Fibroblast of skin of scalp (primary cell): Measurements from ENCODE around the gene TAGAP.
A peak's percentile ranks its signal among the peaks of the same experiment; 100 is the strongest.

Experiments
- DNase-seq: peaks from one replicate; pipeline ENCODE4 v3.0.0-alpha.2; 2013

The TAGAP gene

DNA sequence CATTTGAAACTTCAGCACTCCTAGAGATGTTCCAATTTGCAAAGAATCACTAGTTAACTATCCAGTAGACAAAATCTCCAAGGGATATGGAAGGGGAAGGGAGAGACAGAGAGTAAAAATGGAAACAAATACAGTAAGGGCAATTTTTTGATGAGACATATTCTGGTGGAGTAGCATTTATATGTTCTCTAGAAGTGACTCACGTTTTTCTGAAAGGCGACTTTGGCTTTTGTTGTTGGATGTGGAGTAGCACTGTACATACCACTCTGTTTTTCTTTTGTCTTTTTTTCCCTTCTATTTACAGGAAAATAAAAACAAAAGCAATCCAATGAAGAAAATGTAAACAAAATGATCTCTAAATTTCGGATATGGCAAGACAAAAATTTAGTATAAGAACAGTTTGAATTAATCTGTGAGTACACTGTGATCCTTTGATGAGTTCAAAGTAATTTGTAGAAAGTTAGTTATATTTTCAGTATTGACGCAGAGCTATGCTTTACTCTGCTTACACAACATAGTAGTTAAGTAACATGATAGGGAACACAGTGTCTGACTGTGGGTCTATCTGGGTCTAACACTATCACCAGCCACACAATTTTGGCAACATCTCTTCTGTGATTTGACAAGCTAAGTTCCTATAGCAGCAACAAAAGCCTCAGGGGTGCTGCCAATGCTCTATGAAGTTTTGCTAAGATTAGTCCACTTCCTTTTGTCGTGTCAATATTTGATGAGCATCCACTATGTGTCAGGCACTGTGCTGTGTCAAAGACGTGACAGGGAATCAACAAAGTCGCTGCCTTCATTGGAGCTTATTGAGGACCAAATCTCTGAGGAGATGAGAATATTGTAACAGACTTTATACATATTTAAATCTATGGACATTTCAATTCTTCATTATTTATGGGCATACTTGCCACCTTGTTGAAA lies 27.3 kb upstream of the TAGAP start:
- DNase-seq, result no peak

DNA sequence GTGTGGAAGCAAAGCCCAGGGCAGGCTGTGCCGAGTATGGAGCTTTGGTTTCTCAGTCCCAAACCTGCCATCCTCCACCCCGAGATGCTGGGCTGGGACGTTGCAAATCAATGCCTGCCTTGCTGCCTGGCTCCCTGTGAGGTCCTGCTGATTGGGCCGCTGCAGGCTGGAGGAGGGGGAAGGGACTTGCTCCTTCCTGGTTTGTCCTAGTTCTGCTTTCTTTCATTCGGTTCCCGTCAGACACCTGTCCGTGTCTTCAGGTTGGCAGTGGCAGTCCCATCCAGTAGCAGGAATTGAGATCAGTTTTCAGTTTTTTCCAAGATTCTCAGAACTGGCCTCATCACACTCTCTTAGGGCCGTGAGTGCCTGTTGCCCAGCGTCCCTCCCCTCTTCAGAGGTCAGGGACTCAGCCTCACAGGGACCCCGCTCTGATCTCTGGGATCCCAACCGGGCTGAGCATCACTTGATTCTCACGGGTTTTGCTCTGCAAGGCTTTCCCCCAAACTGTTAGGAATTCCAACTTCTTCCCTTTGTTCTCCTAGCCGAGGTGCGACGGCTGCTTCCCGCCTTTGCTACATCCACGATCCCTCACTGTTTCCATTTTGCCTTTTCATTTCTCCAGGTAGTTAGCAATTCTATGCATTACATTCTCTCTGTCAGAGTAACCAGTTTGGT lies 24.2 kb upstream of the TAGAP start:
- DNase-seq, result no peak

DNA sequence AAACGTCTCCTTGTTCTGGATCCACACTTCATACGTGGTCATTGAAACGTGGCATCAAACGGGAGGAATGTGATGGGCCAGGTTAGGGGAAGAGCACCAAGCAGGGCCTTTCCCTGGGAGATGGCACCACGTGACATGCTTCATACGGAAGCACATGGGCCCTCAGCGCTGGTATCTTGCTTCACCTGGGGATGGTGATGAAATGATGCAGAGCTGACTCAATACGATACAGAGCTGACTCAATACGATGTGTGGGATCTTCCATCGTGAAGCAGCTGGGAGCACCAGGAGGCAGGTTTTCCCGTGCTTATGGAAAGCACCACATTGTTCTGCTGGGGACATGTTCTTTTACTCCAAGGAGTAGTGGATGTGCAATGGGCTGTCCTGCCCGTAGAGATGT lies 22.5 kb upstream of the TAGAP start:
- DNase-seq, result no peak

DNA sequence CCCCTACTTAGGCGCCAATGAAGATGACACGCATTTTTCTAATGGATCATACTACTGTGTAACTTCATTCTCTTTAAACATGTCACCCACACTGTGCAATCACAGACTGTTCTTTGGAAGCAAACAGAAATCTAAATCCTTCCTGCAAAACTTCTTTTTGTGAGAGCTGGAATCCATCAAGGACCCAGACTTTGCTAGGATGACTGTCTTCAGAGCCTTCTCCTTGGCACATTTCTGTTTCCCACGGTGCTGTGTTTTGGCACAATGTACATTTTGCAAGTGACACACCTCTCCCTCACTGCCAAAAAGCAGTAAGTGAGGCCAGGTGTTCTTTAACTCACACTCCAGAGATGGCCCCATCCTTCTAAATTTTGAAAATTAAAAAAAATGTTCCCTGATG lies 21.7 kb upstream of the TAGAP start:
- DNase-seq, result no peak

DNA sequence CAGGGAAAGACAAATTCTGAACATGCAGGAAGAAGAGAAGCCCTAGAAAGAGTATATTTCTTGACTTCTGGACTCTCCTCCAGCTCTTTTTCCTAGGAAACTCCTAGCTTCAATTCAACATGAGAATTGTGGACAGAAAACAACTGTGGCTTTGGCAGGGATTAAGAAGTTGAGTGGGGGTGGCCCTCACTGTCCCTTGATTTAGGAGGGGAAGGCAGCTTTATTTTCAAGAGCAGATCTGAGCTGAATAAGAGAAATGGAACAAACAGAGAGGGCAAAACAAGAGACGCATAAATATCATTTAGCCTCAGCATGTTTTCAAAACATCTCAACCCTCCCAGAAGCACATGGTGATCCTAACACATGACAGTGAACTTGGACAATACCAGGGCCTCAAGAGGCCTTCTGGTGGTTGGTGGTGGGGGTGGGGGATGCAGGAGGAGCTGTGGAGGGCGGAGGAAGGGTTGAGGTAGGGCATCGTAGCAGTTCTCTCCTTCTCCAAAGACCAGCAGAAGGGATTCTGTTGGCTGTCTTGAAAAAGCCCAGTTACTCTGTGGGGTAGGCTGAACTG lies 21.1 kb upstream of the TAGAP start:
- no peak for DNase-seq

DNA sequence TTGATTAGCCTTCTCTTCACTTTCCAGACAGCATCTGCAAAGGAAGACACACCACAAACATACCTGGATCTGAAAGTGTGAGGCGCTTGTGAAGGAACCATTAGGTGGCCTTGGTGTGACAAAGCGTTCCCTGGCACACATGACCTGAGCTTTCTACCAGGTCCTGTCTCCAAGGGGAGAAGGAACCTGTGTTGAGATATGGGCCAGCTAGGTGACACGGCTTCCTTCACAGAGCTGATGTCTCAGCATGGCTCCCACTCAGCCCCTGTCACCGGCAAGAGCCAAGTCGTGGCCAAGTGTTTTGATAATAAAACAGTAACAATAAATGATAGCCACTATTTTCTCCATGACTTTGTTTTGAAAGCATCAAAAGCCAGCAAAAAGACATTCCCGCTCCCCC lies 20.3 kb upstream of the TAGAP start:
- no peak for DNase-seq

DNA sequence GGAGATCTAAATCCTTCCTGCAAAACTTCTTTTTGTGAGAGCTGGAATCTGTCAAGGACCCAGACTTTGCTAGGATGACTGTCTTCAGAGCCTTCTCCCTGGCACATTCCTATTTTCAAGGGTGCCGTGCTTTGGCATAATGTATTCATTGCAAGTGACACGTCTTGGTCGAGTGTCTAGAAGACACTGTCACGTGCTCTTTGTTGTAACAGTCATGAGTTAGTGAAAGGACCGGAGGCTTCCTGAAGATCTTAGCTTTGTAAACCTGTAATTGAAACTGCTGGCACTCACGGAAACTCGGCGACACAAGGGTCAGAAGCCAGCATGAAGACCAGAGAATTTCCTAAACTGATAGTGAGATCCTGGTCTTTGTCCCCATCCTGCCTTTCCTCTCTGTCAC lies 19.7 kb upstream of the TAGAP start:
- no peak for DNase-seq

DNA sequence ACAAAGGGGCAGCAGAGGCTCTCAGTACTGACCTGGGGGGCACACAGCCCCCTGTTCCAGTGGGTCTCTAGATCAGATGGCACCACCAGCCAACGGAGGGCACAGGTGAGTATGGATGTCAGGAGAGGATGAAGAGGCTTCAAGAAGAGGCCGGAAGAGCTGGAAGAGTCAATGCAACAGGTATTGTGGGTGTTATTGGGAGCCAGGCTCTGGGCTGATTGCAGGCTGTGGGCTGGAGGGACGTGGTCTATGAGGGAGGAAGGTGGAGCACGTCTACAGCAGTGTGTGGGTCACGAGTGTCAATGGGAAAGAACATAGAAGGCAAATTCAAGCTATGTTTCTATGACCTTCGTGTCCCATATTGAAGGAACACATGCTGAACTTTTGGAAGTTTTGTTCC lies 18.8 kb upstream of the TAGAP start:
- DNase-seq, result no peak

DNA sequence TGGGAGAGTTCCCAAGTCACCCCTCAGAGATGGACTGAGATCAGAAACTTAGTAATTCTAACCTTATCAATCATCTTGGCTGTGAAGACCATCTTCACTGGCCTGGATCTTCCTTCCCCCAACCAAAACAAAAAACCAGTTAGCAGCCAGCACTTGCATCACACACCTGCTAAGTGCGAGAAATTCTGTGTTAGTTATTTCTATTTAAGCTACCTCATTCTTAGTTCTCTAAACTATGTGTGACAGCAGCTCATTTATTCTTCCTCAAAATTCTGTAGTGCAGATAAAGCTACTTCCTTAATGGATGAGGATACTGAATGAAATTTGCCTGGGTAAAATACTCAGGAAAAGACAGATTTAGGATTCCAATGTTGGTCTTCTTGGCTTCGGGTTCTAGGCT lies 18.2 kb upstream of the TAGAP start:
- DNase-seq, result no peak

DNA sequence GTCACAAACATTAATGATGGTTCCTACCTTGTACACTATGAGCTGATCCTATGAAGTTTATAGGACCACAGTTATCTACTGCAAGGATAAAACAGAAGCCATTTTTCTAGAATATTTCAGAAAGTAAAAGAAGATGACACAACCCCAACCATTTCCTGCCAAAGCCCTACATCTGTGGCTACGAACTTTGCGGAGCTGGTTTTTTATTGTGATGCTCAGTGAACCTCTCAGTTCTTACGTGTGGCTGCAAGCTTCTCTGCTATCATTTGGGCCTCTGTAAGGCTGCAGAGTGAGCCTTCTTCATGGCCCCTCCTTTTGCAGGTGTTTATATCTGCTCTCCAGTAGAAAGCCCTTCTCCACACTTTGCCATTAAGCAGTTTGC lies 17.8 kb upstream of the TAGAP start:
- DNase-seq, result no peak

DNA sequence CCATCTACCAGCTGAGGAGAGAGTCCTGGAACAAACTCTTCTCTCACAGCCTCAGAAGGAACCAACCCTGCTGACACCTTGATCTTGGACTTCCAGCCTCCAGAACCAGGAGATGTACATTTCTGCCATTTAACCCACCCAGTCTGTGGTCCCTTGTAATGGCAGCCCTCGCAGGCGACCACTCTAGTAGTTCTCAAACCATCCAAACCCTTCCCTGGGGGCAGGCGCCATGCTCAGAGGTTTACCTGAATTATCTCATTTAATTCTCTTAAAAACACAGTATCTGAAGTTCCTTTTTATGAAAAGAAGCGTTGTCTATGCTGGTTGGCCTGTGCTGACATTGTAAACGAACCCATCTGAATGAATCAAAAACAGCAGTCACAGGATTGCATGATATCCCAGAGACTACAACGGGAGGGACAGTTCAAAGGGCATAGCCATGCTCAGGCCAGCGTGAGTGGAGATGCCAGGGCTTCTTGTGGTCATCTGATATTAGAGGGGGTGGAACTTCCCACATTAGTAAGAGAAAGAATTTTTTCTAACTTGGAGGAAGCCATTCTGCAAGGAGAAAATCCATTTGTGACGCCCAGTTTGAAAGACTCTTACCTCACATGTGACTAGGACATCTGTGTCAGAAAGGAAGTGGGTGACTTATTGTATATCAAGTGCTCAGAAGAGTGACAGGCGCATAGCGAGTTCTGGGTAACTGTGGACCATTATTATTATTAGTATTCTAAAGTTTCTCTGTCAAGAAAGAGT lies 17.2 kb upstream of the TAGAP start:
- DNase-seq, result no peak

DNA sequence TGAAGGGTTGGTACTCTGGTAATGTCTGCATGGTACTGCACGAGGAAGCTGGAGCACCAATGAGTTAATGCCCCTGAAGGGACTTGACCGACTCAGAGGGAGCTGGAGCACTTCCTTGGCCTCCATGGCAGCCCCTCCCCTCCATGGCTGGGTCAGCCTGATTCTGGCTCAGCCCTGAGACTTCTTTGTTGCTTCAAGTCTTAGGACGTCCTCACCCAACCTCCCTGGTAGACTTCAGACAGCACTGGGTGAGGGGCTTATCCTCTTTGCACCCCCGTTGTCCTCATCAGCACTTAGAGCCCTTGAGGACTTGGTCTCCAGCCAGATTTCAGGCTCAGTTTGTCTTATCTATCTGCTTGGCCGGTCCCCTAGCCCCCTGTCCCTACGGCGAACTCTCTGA lies 16.4 kb upstream of the TAGAP start:
- DNase-seq, result no peak

DNA sequence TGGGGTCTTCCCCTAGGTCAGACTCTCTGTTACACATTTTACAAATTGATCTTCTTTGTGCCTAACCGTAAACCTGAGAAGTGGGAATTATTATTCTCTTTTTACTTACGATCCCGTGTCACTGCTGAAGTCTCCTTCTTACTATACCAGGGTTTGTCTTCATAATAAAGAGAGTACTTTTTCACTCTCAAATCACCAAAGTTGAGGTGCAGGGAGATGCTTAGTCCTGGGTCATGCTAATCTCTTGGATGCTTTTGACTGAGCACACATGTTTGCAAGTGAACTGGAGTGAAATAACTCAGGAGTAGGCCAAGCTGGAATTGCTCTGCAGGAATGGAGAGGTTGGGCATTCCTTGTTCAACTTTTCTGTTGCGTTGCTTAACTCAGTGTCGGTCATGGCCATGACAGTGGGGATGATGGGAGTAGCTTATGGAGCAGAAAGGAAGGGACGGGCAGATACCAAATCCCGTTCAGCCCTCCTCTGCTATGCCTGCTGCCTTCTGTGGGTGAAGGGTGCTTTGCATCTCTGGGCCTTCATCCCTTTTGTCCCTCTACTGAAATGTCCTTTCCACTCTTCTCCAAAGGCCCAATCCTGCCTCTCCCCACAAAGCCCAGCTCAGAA lies 15.2 kb upstream of the TAGAP start:
- DNase-seq, result no peak

DNA sequence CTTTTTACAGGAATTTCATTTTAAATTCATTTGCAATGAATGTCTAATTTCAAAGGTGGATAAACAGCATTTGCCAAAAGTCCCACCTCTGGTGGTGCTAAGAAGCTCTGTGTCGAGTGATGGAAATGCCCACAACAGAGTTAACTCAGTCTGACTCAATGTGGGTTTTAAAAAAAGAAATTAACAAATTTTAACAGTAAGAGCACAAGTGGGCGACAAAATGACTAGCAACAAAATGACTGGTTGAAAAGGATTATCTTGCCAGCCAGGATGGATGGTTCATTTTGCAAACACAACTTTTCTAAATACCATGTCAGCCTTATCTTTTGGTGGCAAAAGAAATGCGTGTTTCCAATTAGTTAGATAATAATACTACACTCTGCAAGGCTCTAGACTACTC lies 14.3 kb upstream of the TAGAP start:
- no peak for DNase-seq

DNA sequence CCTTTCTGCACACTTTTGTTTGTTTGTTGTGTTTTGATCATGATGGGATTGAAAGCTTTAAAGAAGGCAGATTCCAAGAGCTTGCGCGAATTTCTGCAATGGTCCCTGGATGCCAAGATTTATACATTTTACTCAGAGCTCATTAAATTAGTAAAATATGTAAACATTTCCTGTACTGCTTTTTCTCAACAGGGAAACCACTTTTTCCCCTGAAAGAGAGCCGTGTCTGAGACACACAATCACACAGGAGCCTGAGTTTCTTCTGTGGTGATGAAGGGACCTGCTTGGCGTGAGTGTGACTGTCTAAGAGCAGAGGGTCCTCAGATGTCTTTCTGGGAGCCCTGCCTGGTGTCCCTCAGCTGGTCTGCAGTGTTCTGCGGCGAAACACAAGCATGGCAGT lies 12.1 kb upstream of the TAGAP start:
- no peak for DNase-seq

DNA sequence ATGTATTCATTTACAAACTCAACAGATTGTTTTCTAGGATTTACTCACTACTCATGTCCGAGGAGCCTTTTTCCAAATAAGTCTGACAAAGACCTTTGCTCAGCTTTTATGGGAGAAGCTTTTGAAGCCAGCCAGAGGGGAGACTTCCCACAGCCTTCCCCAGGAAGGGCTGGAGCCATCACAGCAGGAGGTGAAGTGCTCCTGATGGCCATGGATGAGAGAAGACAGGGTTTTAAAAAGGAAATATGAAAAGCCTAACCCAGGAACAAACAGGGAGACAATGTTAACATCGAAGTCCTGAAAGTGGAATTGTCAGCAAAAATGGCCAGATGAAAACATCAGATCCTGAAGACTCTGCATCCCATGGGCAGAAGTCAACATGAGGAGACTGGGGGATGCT lies 11.6 kb upstream of the TAGAP start:
- DNase-seq, result no peak

DNA sequence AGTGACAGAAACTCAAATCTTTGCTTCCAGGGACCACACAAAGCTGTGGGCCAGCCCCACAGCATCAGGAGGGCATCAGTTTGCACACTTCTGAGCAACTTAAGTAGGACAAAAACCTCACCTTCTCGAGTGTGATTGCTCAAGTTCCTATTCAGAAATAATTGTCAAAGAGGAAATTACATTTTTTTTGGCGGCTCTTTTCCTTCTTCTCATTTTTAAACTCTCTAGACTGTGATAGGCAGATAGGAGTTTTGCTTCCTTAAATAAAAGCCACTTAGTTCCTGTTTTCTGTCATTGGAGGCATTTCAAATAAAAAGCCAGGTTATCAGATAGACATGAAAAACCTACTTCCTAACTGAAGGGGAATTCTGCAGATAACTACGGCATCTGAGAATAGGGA lies 11.2 kb upstream of the TAGAP start:
- DNase-seq, result no peak

DNA sequence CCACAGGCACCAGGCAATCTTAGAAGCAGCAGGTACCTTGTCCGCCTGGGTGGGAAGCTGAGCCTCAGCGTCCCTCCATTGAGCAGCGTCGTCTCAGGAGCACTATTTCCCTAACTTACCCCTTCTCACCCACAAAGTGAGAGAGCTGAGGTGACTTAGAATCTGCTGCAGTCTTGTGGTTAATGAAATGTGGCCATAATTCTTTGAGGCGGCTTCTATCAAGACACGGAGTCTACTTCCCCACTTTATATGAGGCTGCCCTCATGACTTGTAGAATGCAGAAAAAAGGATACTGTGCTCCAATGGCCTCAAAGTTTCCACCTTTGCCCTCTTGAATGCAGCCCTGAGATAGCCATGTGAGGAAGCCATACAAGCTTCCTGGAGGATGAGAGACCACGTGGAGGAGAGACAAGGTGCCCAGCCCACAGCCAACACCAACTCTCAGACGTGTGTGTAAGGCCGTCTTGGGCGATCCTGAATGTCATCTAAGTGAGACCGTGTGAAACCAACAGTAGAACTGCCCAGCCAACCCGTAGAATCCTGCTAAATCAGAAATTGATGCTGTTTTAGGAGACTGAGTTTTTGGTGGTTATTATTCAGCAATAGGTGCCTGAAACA lies 9.1 kb upstream of the TAGAP start:
- no peak for DNase-seq

DNA sequence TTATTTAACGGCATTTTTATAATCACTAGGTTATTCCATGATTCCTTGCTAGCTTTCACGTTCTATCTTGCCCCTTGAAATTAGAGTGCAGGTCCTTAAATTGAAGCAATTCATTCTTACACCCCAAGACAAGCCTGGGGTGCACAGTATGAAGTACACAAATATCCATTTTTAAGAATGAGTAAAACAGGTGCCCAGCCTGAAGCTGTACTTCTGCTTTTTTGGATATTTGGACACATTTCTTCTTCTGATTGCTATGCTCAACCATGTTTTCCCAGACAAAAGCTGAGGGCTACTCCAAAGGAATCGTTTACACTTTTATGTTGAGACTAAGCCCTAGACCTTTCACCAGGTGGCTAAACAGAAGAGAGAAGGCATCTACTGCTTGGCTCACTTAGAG lies 7.9 kb upstream of the TAGAP start:
- no peak for DNase-seq

DNA sequence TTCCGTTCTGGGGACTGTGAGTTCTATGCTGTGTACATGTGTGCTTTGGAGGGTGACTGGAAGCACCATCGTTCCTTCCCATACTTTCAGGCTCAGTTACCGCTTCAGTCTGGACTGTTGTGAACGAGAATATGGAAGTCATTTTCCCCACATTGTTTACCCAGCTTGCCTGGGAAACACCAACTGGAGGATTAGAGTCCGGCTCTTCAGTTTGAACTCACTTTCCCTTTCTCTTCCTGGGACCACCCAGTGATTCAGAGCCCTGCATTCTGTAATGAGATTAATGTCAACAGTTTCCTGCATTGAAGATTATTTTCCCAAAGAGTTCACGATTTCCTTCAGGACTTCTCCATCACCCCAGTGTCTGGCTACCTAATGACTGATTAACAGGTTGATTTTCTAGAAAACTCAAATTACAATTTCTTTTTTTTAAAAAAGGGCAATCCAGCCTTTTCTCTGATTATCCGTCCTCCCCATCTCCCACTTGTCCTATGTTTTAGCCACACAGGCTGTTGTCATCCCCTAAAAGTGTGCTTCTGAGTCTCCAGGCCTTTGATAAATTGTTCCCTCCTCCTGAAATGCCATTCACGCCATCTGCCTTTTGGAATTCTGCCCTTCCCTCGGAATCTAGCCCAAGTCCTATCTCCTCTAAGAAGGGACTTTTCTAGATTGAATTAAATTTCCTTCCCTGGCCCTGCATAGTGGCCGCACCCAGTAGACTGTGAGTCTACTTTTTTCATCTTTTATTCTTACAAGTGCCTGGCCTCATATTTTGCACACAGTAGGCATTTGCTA lies 3.3 kb upstream of the TAGAP start:
- DNase-seq, result peak; percentile 8

DNA sequence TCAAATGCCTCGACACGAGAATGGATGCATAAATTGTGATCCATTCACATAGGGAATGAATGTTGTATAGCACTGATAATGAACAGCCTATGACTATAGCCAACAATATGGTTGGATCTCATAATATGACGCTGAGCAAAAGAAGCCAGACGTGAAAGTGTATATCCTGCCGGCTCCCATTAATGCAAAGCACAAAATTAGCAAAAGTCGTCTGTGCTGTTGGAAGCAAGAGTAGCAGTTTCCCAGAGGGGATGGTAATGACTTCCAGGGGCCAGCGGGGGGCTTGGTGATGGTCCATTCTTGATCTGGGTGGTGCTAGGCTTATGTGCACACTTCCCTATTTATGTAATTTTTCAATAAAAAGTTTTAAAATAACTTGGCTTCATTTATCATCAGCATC lies 1.0 kb upstream of the TAGAP start:
- no peak for DNase-seq
